Measurements from ENCODE around the gene NCBP2L.

The NCBP2L gene

GRCh38 chrX:107741404-107741790 is 36.1 kb upstream of the NCBP2L start:
- no peaks in the 10 kb centered on the region for H3K36me3 ChIP-seq (replicated peaks; ENCODE audit: low read depth, low read length)
- no peak overlapping the region for H3K9ac ChIP-seq (ENCODE audit: low read length)
- H2AFZ ChIP-seq (ENCODE audit: low read depth, low read length), result no peak overlapping the region
- TF ChIP-seq, protein P1, sequence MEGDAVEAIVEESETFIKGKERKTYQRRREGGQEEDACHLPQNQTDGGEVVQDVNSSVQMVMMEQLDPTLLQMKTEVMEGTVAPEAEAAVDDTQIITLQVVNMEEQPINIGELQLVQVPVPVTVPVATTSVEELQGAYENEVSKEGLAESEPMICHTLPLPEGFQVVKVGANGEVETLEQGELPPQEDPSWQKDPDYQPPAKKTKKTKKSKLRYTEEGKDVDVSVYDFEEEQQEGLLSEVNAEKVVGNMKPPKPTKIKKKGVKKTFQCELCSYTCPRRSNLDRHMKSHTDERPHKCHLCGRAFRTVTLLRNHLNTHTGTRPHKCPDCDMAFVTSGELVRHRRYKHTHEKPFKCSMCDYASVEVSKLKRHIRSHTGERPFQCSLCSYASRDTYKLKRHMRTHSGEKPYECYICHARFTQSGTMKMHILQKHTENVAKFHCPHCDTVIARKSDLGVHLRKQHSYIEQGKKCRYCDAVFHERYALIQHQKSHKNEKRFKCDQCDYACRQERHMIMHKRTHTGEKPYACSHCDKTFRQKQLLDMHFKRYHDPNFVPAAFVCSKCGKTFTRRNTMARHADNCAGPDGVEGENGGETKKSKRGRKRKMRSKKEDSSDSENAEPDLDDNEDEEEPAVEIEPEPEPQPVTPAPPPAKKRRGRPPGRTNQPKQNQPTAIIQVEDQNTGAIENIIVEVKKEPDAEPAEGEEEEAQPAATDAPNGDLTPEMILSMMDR (IDR thresholded peaks at IDR 0.05; ENCODE audit: low read depth, low read length), result no peak
- TF ChIP-seq EZH2phosphoT487 (IDR thresholded peaks at IDR 0.05; ENCODE audit: low read depth), result no peak
- no peaks in the 10 kb centered on the region for H3K79me2 ChIP-seq (ENCODE audit: low read length)
- H4K20me1 ChIP-seq (ENCODE audit: insufficient read depth, low read length), result no peaks in the 10 kb centered on the region
- H3K27me3 ChIP-seq (ENCODE audit: low read depth, low read length), result no peaks in the 10 kb centered on the region
- no peak overlapping the region for H3K4me3 ChIP-seq (ENCODE audit: low read length)
- H3K4me1 ChIP-seq (ENCODE audit: low read length), result no peaks in the 10 kb centered on the region
- no peaks in the 10 kb centered on the region for H3K9me3 ChIP-seq (ENCODE audit: insufficient read depth, low read length)
- no peak overlapping the region for H3K4me2 ChIP-seq (ENCODE audit: low read length)
- no peak overlapping the region for H3K27ac ChIP-seq (ENCODE audit: low read length)

GRCh38 chrX:107742700-107743191 is 34.8 kb upstream of the NCBP2L start:
- H3K9ac ChIP-seq (ENCODE audit: low read length), result no peak overlapping the region
- no peaks in the 10 kb centered on the region for H3K27me3 ChIP-seq (ENCODE audit: low read depth, low read length)
- no peak overlapping the region for H3K27ac ChIP-seq (ENCODE audit: low read length)
- H3K36me3 ChIP-seq (replicated peaks; ENCODE audit: low read depth, low read length), result no peaks in the 10 kb centered on the region
- H3K4me2 ChIP-seq (ENCODE audit: low read length), result no peak overlapping the region
- no peak overlapping the region for H2AFZ ChIP-seq (ENCODE audit: low read depth, low read length)
- H3K79me2 ChIP-seq (ENCODE audit: low read length), result no peaks in the 10 kb centered on the region
- no peaks in the 10 kb centered on the region for H3K9me3 ChIP-seq (ENCODE audit: insufficient read depth, low read length)
- TF ChIP-seq, protein P1 (IDR thresholded peaks at IDR 0.05; ENCODE audit: low read depth, low read length), result no peak
- TF ChIP-seq EZH2phosphoT487 (IDR thresholded peaks at IDR 0.05; ENCODE audit: low read depth), result no peak
- H4K20me1 ChIP-seq (ENCODE audit: insufficient read depth, low read length), result no peaks in the 10 kb centered on the region
- no peaks in the 10 kb centered on the region for H3K4me1 ChIP-seq (ENCODE audit: low read length)
- no peak overlapping the region for H3K4me3 ChIP-seq (ENCODE audit: low read length)

DNA sequence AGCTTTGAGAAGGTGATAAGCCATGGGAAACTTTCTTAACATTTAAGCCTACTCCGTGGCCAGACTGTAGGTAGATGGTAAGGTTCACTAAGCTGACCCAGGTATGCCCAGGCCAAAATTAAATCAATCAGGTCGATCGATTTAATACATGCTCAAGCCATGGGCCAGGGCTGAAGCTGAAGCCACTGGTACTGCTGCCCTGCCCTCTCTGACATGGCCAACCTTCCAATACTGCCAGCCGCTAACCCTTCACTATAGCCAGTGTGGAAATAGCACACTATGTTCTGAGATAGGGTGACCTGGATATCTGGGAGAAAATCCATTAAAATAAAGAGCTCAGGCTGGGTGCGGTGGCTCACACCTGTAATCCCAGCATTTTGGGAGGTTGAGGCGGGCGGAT is 33.5 kb upstream of the NCBP2L start:
- no peaks in the 10 kb centered on the region for H3K9me3 ChIP-seq (ENCODE audit: insufficient read depth, low read length)
- TF ChIP-seq, protein P1 (IDR thresholded peaks at IDR 0.05; ENCODE audit: low read depth, low read length), result no peak
- no peak for TF ChIP-seq EZH2phosphoT487 (IDR thresholded peaks at IDR 0.05; ENCODE audit: low read depth)
- H3K79me2 ChIP-seq (ENCODE audit: low read length), result no peaks in the 10 kb centered on the region
- H3K27ac ChIP-seq (ENCODE audit: low read length), result no peak overlapping the region
- H3K27me3 ChIP-seq (ENCODE audit: low read depth, low read length), result no peaks in the 10 kb centered on the region
- H3K36me3 ChIP-seq (replicated peaks; ENCODE audit: low read depth, low read length), result no peaks in the 10 kb centered on the region
- H2AFZ ChIP-seq (ENCODE audit: low read depth, low read length), result no peak overlapping the region
- no peak overlapping the region for H3K9ac ChIP-seq (ENCODE audit: low read length)
- no peak overlapping the region for H3K4me2 ChIP-seq (ENCODE audit: low read length)
- no peaks in the 10 kb centered on the region for H3K4me1 ChIP-seq (ENCODE audit: low read length)
- no peak overlapping the region for H3K4me3 ChIP-seq (ENCODE audit: low read length)
- H4K20me1 ChIP-seq (ENCODE audit: insufficient read depth, low read length), result no peaks in the 10 kb centered on the region

- TF ChIP-seq EZH2phosphoT487 (IDR thresholded peaks at IDR 0.05; ENCODE audit: low read depth), result no peak
- TF ChIP-seq, protein P1 (IDR thresholded peaks at IDR 0.05; ENCODE audit: low read depth, low read length), result no peak
- Histone ChIP-seq H3K27me3 (ENCODE audit: low read depth, low read length) (no peaks in the 10 kb centered on the region), H4K20me1 (ENCODE audit: insufficient read depth, low read length) (no peaks in the 10 kb centered on the region), H3K4me3 (ENCODE audit: low read length) (no peak overlapping the region), H3K9me3 (ENCODE audit: insufficient read depth, low read length) (no peaks in the 10 kb centered on the region), H3K9ac (ENCODE audit: low read length) (no peak overlapping the region), H3K36me3 (replicated peaks; ENCODE audit: low read depth, low read length) (no peaks in the 10 kb centered on the region), H3K79me2 (ENCODE audit: low read length) (no peaks in the 10 kb centered on the region), H3K27ac (ENCODE audit: low read length) (no peak overlapping the region), H3K4me1 (ENCODE audit: low read length) (no peaks in the 10 kb centered on the region), H2AFZ (ENCODE audit: low read depth, low read length) (no peak overlapping the region), H3K4me2 (ENCODE audit: low read length) (no peak overlapping the region)
Measured at GRCh38 chrX:107744868-107745267, 32.7 kb upstream of the NCBP2L start.

Measured in OCI-LY3 (cell line).